ENCODE results near the gene MEFV. TPM values are rescaled to one million over a fixed set of nuclear protein-coding genes. Genes with fewer than 3 reads are reported as not detected.

The MEFV gene
- total RNA-seq, 1 donor from 2014 or later = 1.8 TPM

DNA sequence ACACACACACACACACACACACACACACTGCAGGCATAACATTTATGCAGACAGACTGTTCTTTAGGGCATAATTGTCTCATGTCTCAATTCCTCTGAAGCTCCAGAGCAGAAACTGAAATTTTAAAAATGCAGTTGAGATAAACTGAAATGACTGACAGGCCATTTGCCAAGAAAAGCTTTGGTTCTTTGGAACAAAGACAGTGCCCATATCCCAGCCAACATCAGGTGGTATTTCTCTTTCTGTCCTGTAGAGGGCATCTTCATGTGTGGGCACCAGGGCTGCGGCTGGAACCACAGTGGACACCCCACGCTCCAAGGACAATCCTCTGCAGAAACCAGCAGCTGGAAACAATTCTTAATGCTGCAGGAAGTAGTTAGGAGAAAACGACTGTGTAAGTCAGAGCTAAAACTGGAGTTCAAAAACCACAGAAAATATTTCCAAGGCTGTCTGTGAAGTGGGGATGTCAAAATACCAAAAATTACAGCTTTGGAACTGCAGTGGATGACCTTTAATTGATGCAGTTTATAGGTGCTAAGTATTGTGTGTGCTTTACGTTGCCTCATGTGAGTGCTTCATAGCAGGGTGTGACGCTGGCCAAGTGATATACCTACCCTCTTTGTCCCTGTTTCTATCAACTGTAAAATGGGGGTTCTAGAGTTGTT, 10.6 kb upstream of the MEFV start:
- no peak for DNase-seq

DNA sequence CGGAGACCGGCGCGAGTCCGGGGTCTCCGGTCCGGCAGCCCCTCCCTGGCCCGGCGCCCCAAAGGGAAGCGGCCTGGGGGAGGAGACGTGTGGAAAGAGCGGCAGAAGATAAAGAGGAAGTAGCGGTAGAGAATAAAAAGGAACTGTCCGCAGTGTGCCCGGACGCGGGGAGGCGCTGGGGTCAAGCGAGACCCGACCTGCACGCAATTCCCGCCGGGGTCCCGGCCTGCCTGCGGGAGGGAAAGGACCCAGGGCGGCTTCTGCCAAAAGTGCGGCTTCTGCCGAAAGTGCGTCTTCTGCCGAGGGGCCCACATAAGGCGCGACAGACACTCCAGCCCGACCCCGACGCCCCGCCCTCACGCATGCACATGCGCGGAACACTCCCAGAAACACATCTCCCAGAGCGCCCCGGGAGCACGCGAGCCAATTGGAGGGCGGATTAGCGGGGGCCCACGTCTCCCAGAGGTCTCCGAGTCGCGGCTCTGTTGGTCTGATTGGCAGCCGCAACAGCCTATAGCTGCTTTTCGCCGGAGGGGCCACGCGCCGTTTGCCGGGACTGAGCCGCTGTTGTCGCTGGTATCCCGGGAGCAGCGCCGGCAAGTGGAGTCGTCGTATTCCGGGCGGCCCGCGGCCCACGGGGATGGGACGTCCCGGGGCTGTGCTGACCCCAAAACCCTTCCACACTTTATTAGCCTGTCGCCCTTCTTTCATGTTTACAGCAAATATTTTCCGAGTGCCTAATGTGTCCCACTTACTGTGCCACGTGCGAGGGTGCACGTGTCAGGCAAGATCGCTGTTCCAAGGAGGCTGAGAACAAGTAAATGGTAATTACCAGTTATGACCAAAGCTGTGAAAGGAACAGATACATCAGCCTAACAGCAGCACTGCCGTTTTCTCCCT, 8.0 kb upstream of the MEFV start:
- DNase-seq = peak; percentile 96

DNA sequence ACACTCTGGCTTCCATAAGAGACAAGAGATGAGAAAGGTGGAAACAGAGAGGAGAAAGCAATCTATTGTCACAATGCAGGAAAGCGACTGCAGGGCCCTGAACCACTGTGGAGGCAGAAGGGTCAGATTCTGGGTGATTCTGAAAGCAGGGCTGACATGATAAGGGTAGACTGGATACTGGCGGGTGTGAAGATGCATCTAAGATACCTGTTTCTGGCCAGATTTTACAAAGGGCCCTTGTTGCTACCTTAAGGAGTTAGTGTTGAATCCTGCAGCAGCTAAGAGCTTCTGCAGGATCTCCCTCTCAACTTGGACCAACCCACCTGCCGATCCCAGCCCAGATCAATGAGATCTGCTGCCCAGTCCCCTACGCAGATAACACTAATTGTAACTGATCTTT, 6.1 kb upstream of the MEFV start:
- DNase-seq = no peak

DNA sequence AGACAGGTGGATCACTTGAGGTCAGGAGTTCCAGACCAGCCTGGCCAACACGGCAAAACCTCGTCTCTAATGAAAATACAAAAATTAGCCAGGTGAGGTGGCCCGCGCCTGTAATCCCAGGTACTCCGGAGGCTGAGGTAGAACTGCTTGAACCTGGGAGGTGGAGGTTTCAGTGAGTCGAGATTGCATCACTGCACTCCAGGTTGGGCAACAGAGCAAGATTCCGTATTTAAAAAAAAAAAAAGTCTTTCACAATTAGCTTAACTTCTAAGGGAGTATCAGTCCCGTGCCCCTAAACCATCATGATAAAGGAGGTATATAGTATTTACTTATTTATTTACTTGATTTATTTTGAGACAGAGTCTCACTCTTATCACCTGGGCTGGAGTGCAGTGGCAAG, 3.4 kb upstream of the MEFV start:
- no peak for DNase-seq

DNA sequence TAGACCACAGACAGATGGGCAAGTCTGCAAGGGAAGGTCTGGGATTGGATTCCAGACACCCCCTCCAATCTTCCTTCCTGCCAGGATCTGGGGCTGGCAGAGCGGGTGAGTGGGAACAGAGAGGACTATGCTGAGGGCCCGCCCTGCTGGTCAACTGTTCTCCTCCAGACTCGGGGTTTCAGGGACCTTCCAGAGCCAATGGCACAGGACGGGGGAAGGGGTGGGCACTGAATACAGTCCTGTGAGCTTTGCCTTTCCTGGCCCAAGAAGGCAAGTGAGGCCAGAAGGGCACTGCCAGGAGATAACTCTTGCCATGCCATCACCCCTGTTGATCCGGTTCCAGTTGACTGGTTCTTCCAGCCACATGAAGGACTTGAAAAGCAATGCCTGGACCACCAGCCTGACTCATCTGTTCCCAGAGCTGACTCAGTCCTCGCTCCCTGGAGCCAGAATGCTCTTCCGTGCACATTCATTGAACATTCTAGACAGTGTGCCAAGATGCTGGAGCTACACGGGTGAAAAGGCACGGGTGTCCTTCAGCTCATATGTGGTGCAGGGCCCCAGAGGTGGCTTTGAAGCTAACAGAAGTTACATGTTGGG, 533 bp upstream of the MEFV start:
- no peak for DNase-seq

DNA sequence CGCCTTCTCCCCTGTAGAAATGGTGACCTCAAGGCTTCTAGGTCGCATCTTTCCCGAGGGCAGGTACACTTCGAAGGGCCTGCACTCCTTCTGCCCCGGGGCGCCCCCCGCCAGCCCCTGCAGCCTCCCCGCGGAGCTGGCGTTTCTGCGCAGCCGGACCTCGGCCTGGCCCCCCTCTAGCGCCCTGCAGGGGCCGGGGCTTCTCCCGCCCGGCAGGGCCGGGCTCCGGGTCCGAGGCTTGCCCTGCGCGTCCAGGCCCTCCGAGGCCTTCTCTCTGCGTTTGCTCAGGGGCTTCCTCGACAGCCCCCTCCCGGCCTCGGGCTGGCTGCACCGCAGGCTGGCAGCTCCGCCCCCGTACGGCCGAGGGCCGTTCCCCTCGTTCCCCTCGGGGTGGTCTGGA, 2.1 kb downstream of the MEFV start:
- no peak for DNase-seq

DNA sequence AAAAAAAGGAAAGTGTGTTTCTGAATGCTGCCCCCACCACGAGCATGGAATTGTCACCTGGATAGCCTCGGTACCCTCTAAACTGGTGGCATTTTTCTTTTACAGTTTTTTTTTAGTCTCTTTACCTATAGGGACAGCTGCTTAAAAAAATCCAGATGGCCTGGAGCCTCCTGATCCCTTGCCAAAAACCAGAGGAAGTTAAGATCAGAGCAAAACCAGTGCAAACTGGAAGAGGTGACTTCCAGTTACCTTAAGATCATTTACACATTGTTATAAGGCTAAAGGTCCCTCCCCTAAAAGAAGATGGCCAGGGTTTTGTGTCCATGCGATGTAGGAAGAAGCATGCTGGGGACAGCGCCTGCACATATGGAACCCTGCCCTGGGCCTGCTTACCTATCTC, 3.5 kb downstream of the MEFV start:
- DNase-seq = no peak

DNA sequence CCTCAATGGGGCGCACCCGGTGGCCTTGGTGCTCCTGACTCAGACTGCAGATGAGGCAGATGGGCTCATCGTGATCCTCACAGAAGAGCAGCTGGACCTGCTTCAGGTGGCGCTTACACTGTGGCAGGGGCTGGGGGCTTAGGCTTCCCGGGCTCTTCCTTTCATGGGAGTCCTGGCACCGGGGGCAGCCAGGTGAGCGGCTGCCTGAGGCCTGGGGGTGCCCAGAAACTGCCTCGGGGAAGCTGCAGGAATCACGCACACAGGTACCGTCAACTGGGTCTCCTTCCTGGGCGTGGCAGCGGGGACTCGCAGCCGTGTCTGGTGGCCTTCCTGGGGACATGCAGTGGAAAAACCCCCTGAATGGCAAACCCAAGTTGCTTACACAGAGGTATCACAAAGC, 7.0 kb downstream of the MEFV start:
- DNase-seq = no peak

DNA sequence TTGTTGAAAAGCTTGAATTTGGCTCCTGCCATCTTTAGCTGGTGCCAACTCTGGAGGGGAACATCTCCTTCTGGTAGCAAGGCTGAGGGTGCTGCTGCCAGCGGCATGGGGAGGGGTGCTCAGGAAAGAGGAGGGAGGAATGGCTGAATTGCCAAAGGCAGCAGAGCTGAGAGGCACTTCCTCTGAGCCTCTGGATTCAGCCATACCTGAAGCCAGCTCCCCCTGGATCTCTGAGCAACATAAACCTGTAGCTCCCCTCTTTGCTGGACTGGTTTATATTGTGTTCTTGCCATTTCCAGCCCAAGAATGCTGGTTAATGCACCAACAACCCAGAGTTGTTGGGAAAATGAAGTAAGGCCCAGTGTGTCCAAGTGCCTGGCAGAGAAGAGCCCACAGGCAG, 7.4 kb downstream of the MEFV start:
- no peak for DNase-seq

DNA sequence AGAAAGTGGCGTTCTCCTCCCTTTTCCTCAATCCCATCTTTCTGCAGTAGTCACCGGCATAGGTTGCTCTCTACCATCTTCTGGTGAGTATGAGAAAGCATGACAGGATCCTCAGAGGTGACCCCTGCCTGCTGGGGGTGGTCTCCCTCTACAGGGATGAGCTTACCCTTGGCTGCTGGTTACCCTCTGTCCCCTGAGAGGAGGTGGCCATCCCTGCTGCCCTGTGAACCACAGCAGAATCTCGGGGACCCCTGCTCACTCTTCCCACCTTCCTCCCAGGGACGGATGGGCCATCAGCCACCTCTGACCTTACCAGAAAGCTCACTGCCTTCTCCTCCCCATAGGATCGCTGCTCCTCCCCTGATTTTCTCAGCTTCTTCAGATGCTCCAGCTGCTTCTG, 7.8 kb downstream of the MEFV start:
- DNase-seq = no peak

DNA sequence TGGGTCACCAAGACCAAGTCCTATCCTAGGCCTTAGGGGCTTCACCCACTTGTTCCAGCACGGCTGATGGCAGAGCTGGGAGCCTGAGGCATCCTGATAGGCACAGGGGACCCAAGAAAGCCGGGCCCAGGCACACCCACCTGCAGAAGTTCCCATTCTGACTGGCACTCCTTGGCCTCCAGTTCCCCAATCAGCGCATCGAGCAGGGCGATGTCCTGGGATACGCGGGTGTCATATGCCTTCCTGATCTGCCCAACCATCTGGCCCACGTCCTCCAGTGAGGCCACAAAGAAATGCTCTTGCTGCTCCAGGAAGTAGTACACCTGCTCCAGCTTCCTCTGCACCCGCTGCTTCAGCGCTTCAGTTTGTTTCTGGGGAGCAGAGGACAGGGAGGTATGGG, 9.6 kb downstream of the MEFV start:
- no peak for DNase-seq

DNA sequence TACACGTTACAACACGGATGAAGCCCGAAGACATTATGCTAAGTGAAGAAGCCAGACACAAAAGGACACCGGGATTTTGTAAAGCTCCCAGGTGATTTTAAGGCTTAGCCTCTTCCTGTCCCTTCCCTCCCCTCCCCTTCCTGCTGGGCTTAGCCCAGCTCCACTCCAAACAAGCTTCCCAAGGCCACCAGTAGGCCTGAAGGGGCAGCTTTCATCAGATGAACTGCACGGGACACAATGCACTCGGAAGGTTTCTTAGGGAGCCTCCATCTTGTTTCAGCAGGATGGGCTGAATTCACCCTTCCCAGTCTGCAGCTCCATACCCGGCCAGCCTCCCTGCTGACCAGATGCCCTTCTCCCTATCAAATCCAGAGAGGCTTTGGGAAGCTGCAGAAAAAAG, 10.4 kb downstream of the MEFV start:
- DNase-seq = no peak

DNA sequence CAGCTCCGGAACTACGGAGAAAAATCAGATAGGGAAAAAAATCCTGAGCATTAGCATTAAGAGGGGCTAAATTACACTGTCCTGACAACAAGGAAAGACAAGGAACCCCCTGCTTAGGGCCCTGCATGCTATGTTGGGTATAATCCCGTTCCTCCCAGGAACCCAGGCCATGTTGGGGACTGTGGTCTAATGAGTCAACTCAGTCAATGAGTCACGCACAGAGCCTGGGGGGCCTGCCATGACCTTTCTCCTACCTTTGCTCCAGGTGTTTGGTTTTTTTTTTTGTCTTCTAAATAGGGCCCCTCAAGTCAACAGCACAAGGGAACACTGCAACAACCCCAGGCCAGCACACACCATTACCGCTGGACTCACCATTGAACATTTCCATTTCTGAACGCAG, 12.6 kb downstream of the MEFV start:
- no peak for DNase-seq

DNA sequence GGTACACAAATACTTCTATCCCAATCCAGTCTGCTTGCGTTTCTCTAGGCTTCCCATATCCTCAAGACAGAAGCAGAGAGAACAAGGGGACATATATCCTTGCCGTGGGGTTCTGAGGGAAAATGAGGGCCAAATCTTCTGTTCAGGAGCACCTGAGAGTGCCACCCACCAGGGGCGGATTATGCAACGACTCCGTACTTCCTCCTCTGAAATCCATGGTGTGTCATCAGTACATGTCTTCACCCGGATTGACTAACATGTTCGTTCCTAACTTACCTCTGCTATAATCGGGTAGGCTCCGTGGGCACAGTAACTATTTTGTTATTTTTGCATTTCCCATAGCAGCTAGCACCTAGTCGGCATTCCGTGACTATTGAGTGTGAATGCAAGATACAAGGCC, 13.7 kb downstream of the MEFV start:
- DNase-seq = no peak

DNA sequence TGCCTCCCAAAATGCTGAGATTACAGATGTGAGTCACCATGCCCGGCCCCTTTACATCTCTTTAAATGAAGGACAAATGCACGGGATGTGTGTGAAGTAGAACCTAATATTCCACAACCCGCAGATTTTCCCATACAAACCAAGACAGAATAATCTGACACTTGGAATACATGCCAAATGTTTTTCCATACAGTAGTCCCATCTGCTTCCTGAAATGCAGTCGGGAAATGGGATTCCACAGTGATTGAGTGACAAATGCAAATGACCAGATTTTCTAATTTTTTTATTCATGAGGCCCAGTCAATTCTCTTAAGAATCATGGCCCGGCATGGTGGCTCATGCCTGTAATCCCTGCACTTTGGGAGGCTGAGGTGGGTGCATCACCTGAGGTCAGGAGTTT, 14.7 kb downstream of the MEFV start:
- DNase-seq = no peak

DNA sequence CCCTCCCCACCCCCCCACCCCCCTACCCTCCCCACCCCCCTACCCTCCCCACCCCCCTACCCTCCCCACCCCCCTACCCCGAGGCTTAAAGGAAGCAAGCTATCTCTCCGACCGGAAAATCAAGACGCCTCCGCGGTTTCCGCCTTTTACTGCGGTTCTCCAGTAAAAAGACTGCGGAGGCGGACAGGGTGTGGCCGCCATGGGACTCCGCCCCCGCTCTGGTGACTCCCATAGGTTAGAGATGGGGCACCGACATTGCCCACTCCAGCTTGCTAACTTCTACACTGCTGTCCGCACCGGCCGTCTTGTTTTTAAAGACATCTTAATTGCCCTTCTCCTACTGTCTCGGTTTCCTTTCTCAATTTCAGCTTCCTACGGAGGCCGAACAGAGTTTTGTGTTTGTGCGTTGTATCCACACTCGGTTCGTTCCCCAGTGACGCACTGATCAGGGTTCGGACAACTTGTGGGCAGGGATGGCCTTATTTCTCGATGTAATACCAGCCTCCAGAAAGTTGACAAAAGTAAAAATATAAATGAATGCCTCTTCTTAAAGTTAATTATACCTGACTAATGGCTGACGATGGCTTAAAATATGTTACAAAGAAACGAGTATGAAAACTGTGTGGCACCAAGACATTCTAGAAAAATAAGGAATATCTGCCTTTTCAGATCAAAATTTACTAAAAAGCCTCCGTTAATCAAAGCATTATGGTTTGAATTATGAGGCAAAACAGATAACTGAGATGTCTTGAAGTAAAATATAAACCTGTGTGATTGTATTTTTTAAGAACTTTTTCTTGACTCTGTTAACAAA, 20.4 kb downstream of the MEFV start:
- no peak for DNase-seq

DNA sequence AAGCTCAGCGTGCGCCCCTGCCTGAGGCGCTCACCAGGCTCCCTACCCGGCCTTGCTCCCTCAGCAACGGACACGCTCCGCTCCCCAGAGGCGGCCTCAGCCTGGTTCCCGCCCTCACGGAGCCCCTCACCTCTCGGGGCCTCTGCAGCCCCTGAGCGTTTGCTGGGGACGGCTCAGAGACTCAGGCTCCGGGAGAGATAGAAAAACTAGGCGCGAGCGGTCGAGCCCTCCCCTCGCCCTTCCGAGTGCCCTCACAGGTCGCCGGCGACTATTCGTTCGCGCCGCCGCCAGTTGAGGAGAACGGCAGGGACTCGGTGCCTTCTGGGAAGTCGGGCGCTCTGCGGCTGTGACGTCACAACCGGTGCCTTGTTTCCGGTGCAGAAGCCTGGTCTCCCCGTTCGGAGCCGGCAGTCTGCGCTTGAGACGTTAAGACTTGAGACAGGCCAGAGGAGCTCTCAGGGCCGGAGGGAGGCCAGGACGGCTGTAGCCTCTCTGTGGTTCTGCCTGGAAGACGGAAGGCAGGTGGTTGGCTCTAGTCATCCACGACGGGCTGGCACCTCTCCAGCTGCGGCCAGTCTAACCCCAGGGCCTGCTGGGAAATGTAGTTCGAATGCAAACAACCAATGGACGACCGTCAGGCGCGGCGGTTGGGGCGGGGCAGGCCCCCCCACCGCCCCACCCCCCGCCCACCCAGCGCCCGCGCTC, 21.4 kb downstream of the MEFV start, which contains the start of gene ZNF200:
TSS of gene ZNF200 (minus strand) at position 302 of the 705 bp plus-strand sequence. CDS start 1,403 bp downstream, outside the sequence.
- peak; percentile 91 for DNase-seq

DNA sequence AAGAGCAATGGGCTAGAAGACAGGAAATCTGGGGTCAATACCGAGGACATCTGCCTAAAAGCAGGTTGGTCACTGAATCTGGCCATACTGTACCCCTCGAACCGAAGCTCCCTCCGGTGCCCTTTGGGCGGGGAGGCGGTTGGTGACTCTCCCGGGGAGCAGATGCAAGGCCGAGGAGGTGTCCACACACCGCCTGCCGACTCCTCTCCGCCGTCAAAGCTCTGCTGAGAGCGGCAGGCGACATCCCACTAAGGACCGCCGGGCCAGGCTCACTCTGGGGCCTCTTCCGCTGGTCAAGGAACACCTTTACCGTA, 21.9 kb downstream of the MEFV start:
- no peak for DNase-seq

DNA sequence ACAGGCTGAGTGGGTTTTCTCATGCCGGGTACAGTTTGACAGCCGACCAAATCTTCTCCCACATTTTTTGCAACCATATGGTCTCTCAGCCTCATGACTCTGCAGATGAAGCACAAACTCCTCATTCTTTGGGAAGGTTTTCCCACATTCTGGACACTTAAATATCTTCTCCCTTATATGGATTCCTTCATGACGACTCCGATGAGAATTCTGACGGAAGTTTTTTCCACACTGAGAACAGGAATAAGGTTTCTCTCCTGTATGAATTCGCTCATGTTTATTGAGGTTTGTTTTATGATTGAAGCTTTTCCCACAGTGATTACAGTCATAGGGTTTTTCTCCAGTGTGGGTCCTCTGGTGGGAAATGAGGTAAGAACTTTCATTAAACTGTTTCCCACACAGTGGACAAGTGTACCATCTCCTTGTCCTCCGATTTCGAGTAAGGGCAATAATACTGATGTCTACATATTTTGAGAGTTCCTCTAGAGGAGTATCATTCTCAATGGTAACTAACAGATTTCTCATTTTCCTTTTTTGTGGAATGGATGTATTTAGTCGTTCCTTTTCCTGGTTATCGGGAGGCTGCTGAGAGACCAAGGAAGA, 32.4 kb downstream of the MEFV start:
- DNase-seq = no peak

DNA sequence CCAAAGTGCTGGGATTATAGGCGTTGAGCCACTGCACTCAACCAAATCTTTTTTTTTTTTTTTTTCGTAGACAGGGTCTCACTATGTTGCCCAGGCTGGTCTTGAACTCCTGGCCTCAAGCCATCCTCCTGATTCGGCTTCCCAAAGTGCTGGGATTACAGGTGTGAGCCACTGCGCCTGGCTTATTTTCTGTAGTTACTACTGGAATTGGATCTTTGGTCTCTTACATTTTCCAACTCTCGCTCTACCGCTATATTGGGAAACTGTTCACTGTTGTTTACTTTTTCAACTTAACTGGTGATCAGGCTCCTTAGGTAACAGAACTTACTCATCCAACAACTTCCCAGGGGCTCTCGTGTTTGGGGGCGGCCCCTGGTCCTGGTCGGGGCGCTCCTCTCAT, 35.6 kb downstream of the MEFV start:
- no peak for DNase-seq

DNA sequence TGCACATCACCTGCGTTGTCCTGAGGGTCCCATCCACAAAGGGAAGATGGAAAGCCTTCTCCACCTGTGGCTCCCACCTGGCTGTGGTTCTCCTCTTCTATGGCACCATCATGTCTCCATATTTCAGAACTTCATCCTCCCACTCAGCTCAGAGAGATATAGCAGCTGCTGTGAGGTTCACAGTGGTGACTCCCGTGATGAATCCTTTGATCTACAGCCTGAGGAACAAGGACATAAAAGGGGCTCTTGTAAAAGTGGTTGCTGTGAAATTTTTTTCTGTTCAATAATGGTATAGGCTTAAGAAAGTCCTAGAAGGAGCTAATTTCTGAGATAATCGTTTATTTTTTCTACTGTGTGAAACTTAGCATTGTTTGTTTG, 40.2 kb downstream of the MEFV start:
- DNase-seq = no peak

Measured in skin of body (tissue), 2 donors.